CMK (cell line): Measurements from ENCODE around the gene IGLL5.

Experiments used
- DNase-seq: peaks from one replicate; pipeline ENCODE4 v3.0.0-alpha.2; 2010; ENCODE audit warnings: low read depth

IGLL5 gene

GRCh38 chr22:22863001-22863400 is 24.6 kb upstream of the IGLL5 start:
- no peak for DNase-seq

- no peak for DNase-seq
These were observed 22.1 kb upstream of the IGLL5 start for GRCh38 chr22:22865311-22866072.

GRCh38 chr22:22866381-22867111 is 21.1 kb upstream of the IGLL5 start:
- no peak for DNase-seq

- no peak for DNase-seq
These were observed 19.5 kb upstream of the IGLL5 start for GRCh38 chr22:22867996-22868715.

GRCh38 chr22:22870577-22871404 is 16.8 kb upstream of the IGLL5 start:
- no peak for DNase-seq

GRCh38 chr22:22871536-22872278 is 15.9 kb upstream of the IGLL5 start:
- DNase-seq = no peak

GRCh38 chr22:22872722-22873708 is 14.6 kb upstream of the IGLL5 start:
- DNase-seq = no peak

GRCh38 chr22:22877523-22878210 is 9.9 kb upstream of the IGLL5 start:
- DNase-seq = peak; percentile 20

GRCh38 chr22:22878211-22878570 is 9.4 kb upstream of the IGLL5 start:
- no peak for DNase-seq

- DNase-seq = no peak
These were observed 8.6 kb upstream of the IGLL5 start for GRCh38 chr22:22878801-22879674.

- no peak for DNase-seq
These were observed 7.9 kb upstream of the IGLL5 start for GRCh38 chr22:22879675-22880155.

- no peak for DNase-seq
These were observed 7.0 kb upstream of the IGLL5 start for GRCh38 chr22:22880645-22881044.

GRCh38 chr22:22881116-22882000 is 6.3 kb upstream of the IGLL5 start:
- DNase-seq = no peak

GRCh38 chr22:22882033-22882717 is 5.4 kb upstream of the IGLL5 start:
- no peak for DNase-seq

- no peak for DNase-seq
These were observed 4.4 kb upstream of the IGLL5 start for GRCh38 chr22:22883090-22883727.
